HG03558 (cell line): ENCODE results near the gene AP1G2.
"Not testable (repeated sequence)": the region's sequence is repeated elsewhere in the genome, so short reads cannot be mapped to it uniquely, and the experiment has no call there.

Source experiments
- ATAC-seq: cut with Tn5 transposase; IDR thresholded peaks from one replicate; pipeline ENCODE4 v1.9.1; 2021; ENCODE audit warnings: moderate number of reproducible peaks; ENCODE audit not compliant: unreplicated experiment; ENCODE audit errors: extremely low read depth

Gene AP1G2

GRCh38 chr14:23567186-23568020, at the start of gene AP1G2:
Gene AP1G2, minus strand, starts transcription at chr14:23567791. Its CDS starts 477 bp downstream, at chr14:23567314.
- ATAC-seq: peak; percentile 79

- no peak for ATAC-seq
Observed at GRCh38 chr14:23615856-23616255, 48.3 kb upstream of the AP1G2 start.

- no peak for ATAC-seq
Observed at GRCh38 chr14:23614395-23614828, 46.8 kb upstream of the AP1G2 start.

- ATAC-seq: no peak
Observed at GRCh38 chr14:23613242-23614070, 45.9 kb upstream of the AP1G2 start.

- no peak for ATAC-seq
Observed at GRCh38 chr14:23612802-23613201, 45.2 kb upstream of the AP1G2 start.

- ATAC-seq: no peak
Observed at GRCh38 chr14:23612354-23612732, 44.8 kb upstream of the AP1G2 start.

GRCh38 chr14:23610815-23611289, 43.3 kb upstream of the AP1G2 start:
- no peak for ATAC-seq

- no peak for ATAC-seq
Observed at GRCh38 chr14:23610090-23610814, 42.7 kb upstream of the AP1G2 start.

GRCh38 chr14:23609411-23610089, 42.0 kb upstream of the AP1G2 start:
- not testable (repeated sequence) for ATAC-seq

GRCh38 chr14:23609001-23609400, 41.4 kb upstream of the AP1G2 start:
- no peak for ATAC-seq

- no peak for ATAC-seq
Observed at GRCh38 chr14:23608454-23608853, 40.9 kb upstream of the AP1G2 start.

GRCh38 chr14:23605931-23606585, 38.5 kb upstream of the AP1G2 start:
- peak; percentile 79 for ATAC-seq

- ATAC-seq: no peak
Observed at GRCh38 chr14:23604675-23605170, 37.1 kb upstream of the AP1G2 start.

GRCh38 chr14:23604148-23604547, 36.6 kb upstream of the AP1G2 start:
- ATAC-seq: no peak

- ATAC-seq: no peak
Observed at GRCh38 chr14:23603103-23603502, 35.5 kb upstream of the AP1G2 start.

GRCh38 chr14:23602181-23603095, 34.8 kb upstream of the AP1G2 start:
- no peak for ATAC-seq

- ATAC-seq: no peak
Observed at GRCh38 chr14:23601845-23602180, 34.2 kb upstream of the AP1G2 start.

- ATAC-seq: no peak
Observed at GRCh38 chr14:23601424-23601823, 33.8 kb upstream of the AP1G2 start.
